GM06990 (cell line): ENCODE results near the gene SKIDA1.

Experiments
- DNase-seq: peaks from one replicate; pipeline ENCODE4 v3.0.0-alpha.2; 2011; ENCODE audit not compliant: insufficient read length; ENCODE audit errors: extremely low read depth
- H3K27me3 ChIP-seq: replicated peaks from 2 replicates; pipeline ENCODE4 v1.6.0; 2011; ENCODE audit warnings: low read length; ENCODE audit not compliant: control insufficient read depth, insufficient read depth
- H3K36me3 ChIP-seq: 2 replicates; pipeline ENCODE4 v1.5.1; 2011; ENCODE audit warnings: low read length; ENCODE audit not compliant: control insufficient read depth, insufficient read depth
- H3K4me3 ChIP-seq: replicated peaks from 2 replicates; pipeline ENCODE4 v1.5.1; 2011; ENCODE audit warnings: low read depth, mild to moderate bottlenecking, control low read depth, low read length
- TF ChIP-seq, protein P1 (sequence below): IDR thresholded peaks from 2 replicates; pipeline ENCODE4 v1.5.1; 2011; ENCODE audit warnings: low read length, control low read depth, mild to moderate bottlenecking, inconsistent platforms; ENCODE audit not compliant: insufficient read depth, poor library complexity, severe bottlenecking

Gene SKIDA1

DNA sequence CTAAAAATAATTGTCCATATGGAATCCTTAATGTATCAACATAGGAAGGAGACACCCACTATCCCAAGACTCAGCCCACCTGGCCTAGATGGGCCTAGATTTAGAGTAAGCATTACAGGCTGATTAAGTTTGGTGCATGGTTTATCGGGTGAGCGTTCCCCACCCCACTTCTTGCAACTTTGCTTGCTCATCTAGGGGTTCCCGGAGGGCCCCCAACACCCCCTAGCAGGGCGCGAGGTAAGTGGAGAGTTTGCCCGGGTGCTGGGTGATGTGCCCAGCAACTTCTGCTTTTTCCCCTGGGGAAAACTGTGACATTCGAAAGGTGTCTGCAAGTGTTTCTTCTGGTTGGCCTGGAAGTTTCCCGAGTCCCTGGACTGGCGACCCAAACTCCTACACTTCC, 31.7 kb downstream of the SKIDA1 start:
- Histone ChIP-seq H3K36me3 (no peaks in the 10 kb centered on the region), H3K27me3 (no peaks in the 10 kb centered on the region; the same call in none of the 2 replicates), H3K4me3 (peak overlapping the region; percentile 87)
- TF ChIP-seq, protein P1, sequence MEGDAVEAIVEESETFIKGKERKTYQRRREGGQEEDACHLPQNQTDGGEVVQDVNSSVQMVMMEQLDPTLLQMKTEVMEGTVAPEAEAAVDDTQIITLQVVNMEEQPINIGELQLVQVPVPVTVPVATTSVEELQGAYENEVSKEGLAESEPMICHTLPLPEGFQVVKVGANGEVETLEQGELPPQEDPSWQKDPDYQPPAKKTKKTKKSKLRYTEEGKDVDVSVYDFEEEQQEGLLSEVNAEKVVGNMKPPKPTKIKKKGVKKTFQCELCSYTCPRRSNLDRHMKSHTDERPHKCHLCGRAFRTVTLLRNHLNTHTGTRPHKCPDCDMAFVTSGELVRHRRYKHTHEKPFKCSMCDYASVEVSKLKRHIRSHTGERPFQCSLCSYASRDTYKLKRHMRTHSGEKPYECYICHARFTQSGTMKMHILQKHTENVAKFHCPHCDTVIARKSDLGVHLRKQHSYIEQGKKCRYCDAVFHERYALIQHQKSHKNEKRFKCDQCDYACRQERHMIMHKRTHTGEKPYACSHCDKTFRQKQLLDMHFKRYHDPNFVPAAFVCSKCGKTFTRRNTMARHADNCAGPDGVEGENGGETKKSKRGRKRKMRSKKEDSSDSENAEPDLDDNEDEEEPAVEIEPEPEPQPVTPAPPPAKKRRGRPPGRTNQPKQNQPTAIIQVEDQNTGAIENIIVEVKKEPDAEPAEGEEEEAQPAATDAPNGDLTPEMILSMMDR, result no peak
- DNase-seq, result no peak

DNA sequence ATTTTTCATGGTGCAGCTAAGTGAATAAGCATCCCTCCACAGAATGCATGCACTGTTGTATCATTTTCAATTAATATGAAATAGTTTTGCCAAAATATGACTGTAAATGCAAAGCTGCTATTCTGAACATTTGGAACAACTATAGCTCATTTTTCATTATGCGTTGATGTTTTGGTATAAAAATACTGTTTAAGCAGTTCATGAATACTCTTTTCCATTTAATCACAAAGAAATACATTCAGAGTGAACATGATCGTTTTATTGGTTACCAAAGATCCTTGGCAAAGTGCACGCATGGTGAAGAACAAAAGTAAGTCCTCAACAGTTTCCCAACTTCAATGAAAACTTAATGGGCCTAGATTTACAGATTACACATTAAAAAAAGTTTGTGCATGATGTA, 33.1 kb downstream of the SKIDA1 start:
- TF ChIP-seq, protein P1, result no peak
- DNase-seq, result no peak
- Histone ChIP-seq H3K27me3 (no peaks in the 10 kb centered on the region; the same call in none of the 2 replicates), H3K4me3 (no peak overlapping the region), H3K36me3 (no peaks in the 10 kb centered on the region)

DNA sequence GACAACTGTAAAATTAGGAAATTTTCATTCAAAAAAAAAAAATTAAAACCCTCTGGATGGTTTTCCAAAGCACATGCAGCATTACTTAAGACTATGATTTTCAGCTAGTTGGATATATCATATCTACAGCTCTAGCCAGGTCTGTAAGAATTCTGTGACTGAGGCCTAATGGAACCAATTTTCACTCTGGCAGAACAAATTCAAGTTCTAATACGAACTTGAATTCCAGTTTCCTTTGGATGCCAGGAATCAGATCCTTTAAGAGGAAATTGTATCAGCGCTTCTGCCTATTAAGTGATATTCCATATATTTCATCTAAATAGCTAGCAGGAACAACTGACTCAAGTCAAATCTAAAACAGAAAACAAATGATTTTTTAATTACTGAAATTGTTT, 34.8 kb downstream of the SKIDA1 start:
- no peaks in the 10 kb centered on the region; the same call in 1 of the 2 replicates for H3K27me3 ChIP-seq
- DNase-seq, result no peak
- no peak overlapping the region for H3K4me3 ChIP-seq
- no peaks in the 10 kb centered on the region for H3K36me3 ChIP-seq
- TF ChIP-seq, protein P1, result no peak

DNA sequence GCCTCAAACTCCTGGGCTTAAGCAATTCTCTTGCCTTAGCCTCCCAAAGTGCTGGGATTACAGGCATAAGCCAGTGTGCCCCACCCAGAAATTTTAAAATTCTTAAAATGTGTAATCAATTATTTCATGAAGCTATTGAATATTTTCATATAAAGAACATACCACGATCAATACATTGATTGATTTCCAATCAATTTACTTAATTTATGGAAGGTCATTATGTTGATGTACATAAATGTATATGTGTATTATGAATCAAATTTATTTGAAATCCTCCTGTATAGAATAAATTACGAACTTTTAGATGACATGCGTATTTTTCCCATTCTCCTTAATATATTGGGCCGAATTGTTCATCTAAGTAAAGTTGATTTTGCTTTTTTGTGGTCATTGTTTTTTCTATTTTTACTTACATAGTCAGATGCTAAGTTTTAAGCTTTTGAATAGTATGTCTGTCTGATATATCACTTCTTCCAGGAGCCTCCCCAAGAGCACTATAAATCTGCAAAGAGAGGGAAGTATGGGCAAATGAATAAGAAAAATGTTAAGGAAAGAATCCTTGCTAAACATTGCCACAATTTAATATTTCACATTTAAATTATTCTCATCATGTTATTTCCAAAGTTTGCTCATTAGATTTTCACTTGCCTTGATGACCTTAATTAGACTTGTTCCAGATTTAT, 35.3 kb downstream of the SKIDA1 start:
- no peaks in the 10 kb centered on the region; the same call in 1 of the 2 replicates for H3K27me3 ChIP-seq
- no peaks in the 10 kb centered on the region for H3K36me3 ChIP-seq
- TF ChIP-seq, protein P1, result no peak
- no peak for DNase-seq
- H3K4me3 ChIP-seq, result no peak overlapping the region

DNA sequence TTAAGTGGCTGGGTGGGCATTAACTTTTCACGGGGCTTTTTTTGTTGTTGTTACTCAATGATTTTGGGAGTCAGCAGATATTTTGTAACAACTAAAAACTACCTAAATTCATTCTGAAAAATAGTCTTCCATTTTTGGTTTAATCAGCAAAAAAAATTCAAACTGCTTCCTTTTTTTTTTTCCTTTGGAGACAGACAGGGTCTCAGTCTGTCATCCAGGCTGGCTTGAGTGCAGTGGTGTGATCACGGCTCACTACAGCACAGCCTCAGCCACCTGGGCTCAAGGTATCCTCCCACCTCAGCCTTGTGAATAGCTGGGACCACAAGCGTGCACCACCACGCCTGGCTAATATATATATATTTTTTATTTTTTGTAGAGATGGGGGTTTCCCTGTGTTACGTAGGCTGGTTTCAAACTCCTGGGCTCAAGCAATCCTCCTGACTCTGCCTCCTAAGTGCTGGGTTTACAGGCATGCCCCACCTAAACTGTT, 36.5 kb downstream of the SKIDA1 start:
- no peaks in the 10 kb centered on the region for H3K36me3 ChIP-seq
- H3K27me3 ChIP-seq, result no peaks in the 10 kb centered on the region; the same call in 1 of the 2 replicates
- DNase-seq, result no peak
- TF ChIP-seq, protein P1, result no peak
- H3K4me3 ChIP-seq, result no peak overlapping the region
